KOPT-K1 (cell line): ENCODE measurements around the gene TTC13.

Experiments used
- H3K27ac ChIP-seq: fragments of 200-600 bp; sonication (generic); 2 replicates; pipeline ENCODE4 v1.5.1; 2016; ENCODE audit warnings: antibody characterized with exemption, mild to moderate bottlenecking, low read depth, low read length; ENCODE audit not compliant: poor library complexity, severe bottlenecking
- H3K36me3 ChIP-seq: fragments of 200-600 bp; sonication (generic); 2 replicates; pipeline ENCODE4 v1.5.1; 2017; ENCODE audit warnings: antibody characterized with exemption, mild to moderate bottlenecking, low read length, moderate library complexity; ENCODE audit not compliant: insufficient read depth
- H3K9me3 ChIP-seq: fragments of 200-600 bp; sonication (generic); 2 replicates; pipeline ENCODE4 v1.5.1; 2017; ENCODE audit warnings: antibody characterized with exemption, low read length, mild to moderate bottlenecking; ENCODE audit not compliant: insufficient read depth, poor library complexity, severe bottlenecking

The TTC13 gene

DNA sequence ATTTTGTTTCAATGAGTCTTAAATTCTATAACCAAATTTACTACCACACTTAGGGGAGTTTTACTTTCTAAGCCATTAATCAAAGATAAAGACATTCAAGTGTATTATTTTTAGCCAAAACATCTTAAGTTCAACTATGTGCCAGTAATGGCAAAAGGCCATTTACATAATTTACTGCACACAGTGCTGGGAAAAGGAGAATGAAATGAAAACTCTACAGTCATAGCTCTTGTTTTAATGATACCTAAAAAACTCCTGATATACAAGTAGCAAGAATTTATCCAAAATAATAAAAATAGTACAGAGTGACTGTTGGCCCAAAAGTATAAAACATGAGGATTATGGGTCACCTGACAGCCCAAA, 67.9 kb downstream of the TTC13 start:
- Histone ChIP-seq H3K36me3 (peaks cover 65% of the 10 kb centered on the region), H3K9me3 (no peaks in the 10 kb centered on the region), H3K27ac (no peak overlapping the region)

- Histone ChIP-seq H3K9me3 (no peaks in the 10 kb centered on the region), H3K27ac (no peak overlapping the region), H3K36me3 (peaks cover 69% of the 10 kb centered on the region)
These were observed 68.5 kb downstream of the TTC13 start for GRCh38 chr1:230909974-230910754.

GRCh38 chr1:230907472-230908205, 71.0 kb downstream of the TTC13 start:
- no peaks in the 10 kb centered on the region for H3K9me3 ChIP-seq
- no peak overlapping the region for H3K27ac ChIP-seq
- peaks cover 69% of the 10 kb centered on the region for H3K36me3 ChIP-seq

DNA sequence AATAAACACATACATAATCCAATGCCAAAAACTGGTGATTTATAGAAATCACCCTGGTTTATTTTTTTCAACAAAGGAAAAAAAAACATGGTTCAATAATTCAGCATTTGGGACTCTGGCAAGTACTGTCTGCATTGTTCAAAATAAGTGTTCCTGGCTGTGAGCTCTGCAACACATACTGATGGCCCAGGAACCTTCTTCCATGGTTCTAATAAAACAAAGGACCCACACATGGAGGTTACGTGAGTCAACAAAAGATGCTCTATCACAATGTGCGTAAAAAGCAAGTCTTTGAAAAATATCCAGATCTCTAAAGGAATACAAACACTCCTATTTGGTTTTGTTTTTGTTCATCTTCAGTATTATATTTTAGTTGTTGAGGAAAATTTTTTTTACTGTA, 72.4 kb downstream of the TTC13 start:
- Histone ChIP-seq H3K36me3 (peaks cover 58% of the 10 kb centered on the region), H3K27ac (no peak overlapping the region)

GRCh38 chr1:230905733-230906132, 72.9 kb downstream of the TTC13 start:
- no peak overlapping the region for H3K27ac ChIP-seq
- no peaks in the 10 kb centered on the region for H3K9me3 ChIP-seq
- peaks cover 54% of the 10 kb centered on the region for H3K36me3 ChIP-seq

More for the DNA sequence above, 72.4 kb downstream of the TTC13 start:
- no peaks in the 10 kb centered on the region for H3K9me3 ChIP-seq

DNA sequence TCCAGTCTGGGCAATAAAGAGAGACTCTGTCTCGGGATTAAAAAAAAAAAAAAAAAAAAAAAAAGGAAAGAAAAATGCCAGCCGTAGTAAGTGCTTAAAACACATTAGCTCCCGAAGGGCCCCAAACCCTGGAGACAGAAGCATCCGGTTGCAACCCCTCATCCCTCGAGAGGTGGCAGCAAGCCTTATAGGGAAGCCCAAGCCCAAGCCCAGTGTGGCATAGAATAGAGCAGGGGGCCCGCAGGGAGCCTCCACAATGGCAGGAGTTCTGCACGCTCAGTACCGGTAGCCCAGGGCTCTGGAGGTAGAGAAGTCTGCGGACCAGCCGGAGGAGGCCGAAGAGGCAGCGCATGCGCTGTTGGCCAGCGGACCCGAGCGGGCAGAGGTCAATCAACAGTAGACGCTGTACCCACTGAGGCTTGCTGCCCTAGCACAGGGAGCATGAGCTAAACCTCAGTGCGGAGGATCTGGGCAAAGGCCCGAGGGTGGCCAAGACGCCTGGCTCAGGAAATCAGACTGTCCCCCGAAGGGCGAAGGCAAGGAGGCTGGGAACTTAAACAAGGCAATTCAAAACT, 76.2 kb downstream of the TTC13 start:
- no peaks in the 10 kb centered on the region for H3K9me3 ChIP-seq
- peaks cover 23% of the 10 kb centered on the region for H3K36me3 ChIP-seq
- no peak overlapping the region for H3K27ac ChIP-seq

DNA sequence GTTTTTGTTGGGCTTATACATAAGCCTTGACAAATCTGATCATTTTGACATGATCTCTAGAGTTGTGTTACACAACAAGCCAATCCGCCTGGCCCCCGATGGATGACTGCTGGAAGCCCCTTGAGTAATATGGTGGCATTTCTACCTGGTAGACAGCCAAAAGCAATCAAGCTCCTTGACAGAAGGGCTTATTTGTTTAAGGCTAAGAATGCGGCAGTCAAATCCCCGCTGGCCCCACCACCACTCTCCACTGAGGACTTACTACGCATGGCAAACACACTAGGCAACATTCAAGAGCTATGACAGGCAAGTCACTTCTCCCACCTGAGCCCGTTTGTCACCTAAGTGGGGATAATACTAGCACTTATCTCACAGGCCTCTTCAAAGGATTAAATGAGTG, 77.0 kb downstream of the TTC13 start:
- no peaks in the 10 kb centered on the region for H3K9me3 ChIP-seq
- H3K27ac ChIP-seq = no peak overlapping the region
- H3K36me3 ChIP-seq = peaks cover 18% of the 10 kb centered on the region; the same call in 1 of the 2 replicates

DNA sequence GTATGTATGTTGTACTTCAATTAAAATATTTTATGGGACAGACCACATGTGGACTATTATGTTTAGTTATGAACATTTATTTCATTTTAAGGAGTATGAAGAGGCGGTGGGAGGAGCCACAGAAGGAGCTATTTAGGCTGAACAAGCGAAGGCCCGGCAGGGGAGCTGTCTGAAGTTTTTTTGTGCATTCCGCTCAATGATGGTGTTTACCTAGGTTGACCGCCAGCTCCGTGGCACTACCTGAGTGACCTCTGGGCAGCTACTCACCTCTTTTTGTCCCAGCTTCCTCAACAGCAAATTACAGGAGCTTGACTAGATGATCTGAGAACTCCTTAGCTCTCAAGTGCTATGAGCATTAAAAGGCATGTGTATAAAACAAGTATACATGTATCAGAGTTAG, 77.7 kb downstream of the TTC13 start:
- Histone ChIP-seq H3K27ac (no peak overlapping the region), H3K36me3 (peaks cover 15% of the 10 kb centered on the region; the same call in 1 of the 2 replicates), H3K9me3 (no peaks in the 10 kb centered on the region)

- Histone ChIP-seq H3K27ac (no peak overlapping the region), H3K36me3 (peaks cover 4% of the 10 kb centered on the region; the same call in 1 of the 2 replicates), H3K9me3 (no peaks in the 10 kb centered on the region)
These were observed 78.8 kb downstream of the TTC13 start for GRCh38 chr1:230899841-230900251.

DNA sequence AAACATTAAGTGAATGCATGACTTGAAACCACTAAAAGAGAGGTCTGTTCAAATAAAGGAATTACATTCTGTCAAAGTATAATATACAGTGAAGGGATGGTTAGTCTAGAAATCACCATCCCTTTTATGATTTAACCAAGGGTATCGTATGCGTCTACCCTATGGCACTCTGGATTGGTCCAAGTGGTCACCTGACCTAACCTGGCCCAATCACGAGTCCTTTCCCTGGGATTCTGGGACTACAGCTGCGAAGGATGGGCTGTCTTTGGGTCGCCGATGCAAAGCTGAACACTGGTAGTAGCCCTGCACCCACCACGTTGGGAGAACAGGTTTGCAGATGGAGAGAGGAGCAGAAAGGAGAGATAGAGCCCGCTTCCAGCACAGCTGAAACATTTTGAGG, 79.9 kb downstream of the TTC13 start:
- Histone ChIP-seq H3K36me3 (no peaks in the 10 kb centered on the region), H3K9me3 (no peaks in the 10 kb centered on the region), H3K27ac (no peak overlapping the region)

- Histone ChIP-seq H3K9me3 (no peaks in the 10 kb centered on the region), H3K27ac (no peak overlapping the region), H3K36me3 (no peaks in the 10 kb centered on the region)
These were observed 80.5 kb downstream of the TTC13 start for GRCh38 chr1:230898144-230898543.

- Histone ChIP-seq H3K27ac (no peak overlapping the region), H3K9me3 (no peaks in the 10 kb centered on the region)
These were observed 81.9 kb downstream of the TTC13 start for GRCh38 chr1:230896779-230897178.

DNA sequence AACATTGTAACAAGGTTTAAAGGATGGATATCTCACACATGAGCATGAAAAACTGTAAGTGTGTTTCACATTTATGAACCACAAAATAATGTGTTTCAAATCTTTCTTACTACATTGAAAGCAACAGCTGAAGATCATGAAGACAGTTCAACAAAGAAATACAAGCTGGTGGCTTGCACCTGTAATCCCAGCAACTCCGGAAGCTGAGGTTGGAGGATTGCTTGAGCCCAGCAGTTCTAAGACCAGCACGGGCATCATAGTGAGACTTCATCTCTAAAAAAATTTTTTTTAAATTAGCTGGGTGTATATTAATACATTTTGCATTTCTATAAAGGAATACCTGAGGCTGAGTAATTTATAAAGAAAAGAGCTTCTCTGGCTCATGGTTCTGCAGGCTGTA, 83.2 kb downstream of the TTC13 start:
- H3K27ac ChIP-seq = no peak overlapping the region
- no peaks in the 10 kb centered on the region for H3K36me3 ChIP-seq
- H3K9me3 ChIP-seq = no peaks in the 10 kb centered on the region

More at GRCh38 chr1:230896779-230897178, 81.9 kb downstream of the TTC13 start:
- no peaks in the 10 kb centered on the region for H3K36me3 ChIP-seq

- Histone ChIP-seq H3K36me3 (no peaks in the 10 kb centered on the region), H3K27ac (no peak overlapping the region)
These were observed 84.0 kb downstream of the TTC13 start for GRCh38 chr1:230894664-230895063.

DNA sequence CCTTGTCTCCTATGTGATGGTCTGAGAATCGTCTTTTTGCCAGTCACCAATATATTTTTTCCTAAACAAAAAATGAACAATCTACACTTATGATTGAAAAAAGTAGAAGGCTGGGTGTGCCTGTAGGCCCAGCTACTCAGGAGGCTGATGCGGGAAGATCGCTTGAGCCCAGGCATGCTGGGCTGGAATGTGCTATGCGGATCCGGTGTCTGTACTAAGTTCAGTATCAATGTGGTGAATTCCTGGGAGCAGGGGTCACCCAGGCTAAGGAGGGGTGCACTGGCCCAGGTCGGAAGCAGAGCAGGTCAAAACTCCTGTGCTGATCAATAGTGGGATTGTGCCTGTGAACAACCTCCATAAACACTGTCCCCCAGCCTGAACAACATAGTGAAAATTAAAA, 84.6 kb downstream of the TTC13 start:
- no peaks in the 10 kb centered on the region for H3K9me3 ChIP-seq
- no peak overlapping the region for H3K27ac ChIP-seq
- no peaks in the 10 kb centered on the region for H3K36me3 ChIP-seq

More at GRCh38 chr1:230894664-230895063, 84.0 kb downstream of the TTC13 start:
- no peaks in the 10 kb centered on the region for H3K9me3 ChIP-seq
